Panc1 (cell line): ENCODE data around the gene G0S2. TPM values are rescaled to one million over a fixed set of nuclear protein-coding genes. Genes with fewer than 3 reads are reported as not detected.

Source experiments
- ATAC-seq: fragments of 200-7000 bp; cut with Tn5 transposase; 2 replicates; pipeline ENCODE4 v1.9.1; 2020; ENCODE audit warnings: mild to moderate bottlenecking, moderate library complexity
- BruUV-seq: library from RNA; stranded (reverse); fragments of 400-500 nt; replicated peaks from 2 replicates; lab custom pipeline; 2021; lab: Mats Ljungman, UMichigan
- CTCF ChIA-PET: fragments of 300-600 bp; sonication (Branson Sonifier 250); formaldehyde crosslinking; loops from one replicate; lab custom pipeline; 2022; ENCODE audit warnings: antibody characterized with exemption; lab: Charles Lee
- POLR2A ChIA-PET: fragments of 300-600 bp; sonication (Branson Sonifier 250); formaldehyde crosslinking; loops from one replicate; lab custom pipeline; 2022; ENCODE audit warnings: antibody characterized with exemption; lab: Charles Lee
- DNase-seq: peaks from one replicate; pipeline ENCODE4 v3.0.0-alpha.2; 2010; ENCODE audit warnings: low read depth, low spot score
- H3K27ac ChIP-seq: 2 replicates; pipeline ENCODE4 v1.5.1; 2011; ENCODE audit warnings: mild to moderate bottlenecking, low read length, inconsistent platforms
- H3K27me3 ChIP-seq: fragments of 200-500 bp; sonication (Bioruptor generic); 2 replicates; pipeline ENCODE4 v1.6.0; 2014; ENCODE audit warnings: low read length, inconsistent platforms; ENCODE audit not compliant: control insufficient read depth, insufficient read depth
- H3K36me3 ChIP-seq: fragments of 200-500 bp; sonication (Bioruptor generic); 2 replicates; pipeline ENCODE4 v1.5.1; 2014; ENCODE audit warnings: inconsistent platforms, mild to moderate bottlenecking, low read length, moderate library complexity; ENCODE audit not compliant: control insufficient read depth, insufficient read depth
- H3K4me1 ChIP-seq: 2 replicates; pipeline ENCODE4 v1.5.1; 2011; ENCODE audit warnings: inconsistent platforms, mild to moderate bottlenecking, low read length, moderate library complexity; ENCODE audit not compliant: control insufficient read depth, insufficient read depth
- H3K4me3 ChIP-seq, 2 experiments: 2 replicates each; pipeline ENCODE4 v1.5.1; 2011 to 2012; ENCODE audit warnings: low read depth in 2 of 2, low read length in 2 of 2, mild to moderate bottlenecking in 2 of 2, inconsistent platforms in 1 of 2, moderate library complexity in 1 of 2
- H3K9me3 ChIP-seq: fragments of 200-500 bp; sonication (Bioruptor generic); 2 replicates; pipeline ENCODE4 v1.5.1; 2014; ENCODE audit warnings: low read depth, mild to moderate bottlenecking, inconsistent platforms, low read length, moderate library complexity; ENCODE audit not compliant: control insufficient read depth, insufficient read depth
- CTCF ChIP-seq: fragments of 450-650 bp; IDR thresholded peaks from 2 replicates; pipeline ENCODE4 v1.5.1; 2017; ENCODE audit warnings: mild to moderate bottlenecking
- POLR2AphosphoS5 ChIP-seq: IDR thresholded peaks from 2 replicates; pipeline ENCODE4 v1.6.1; 2012; ENCODE audit warnings: mild to moderate bottlenecking, low read depth, low read length, moderate library complexity
- REST ChIP-seq, 2 experiments: IDR thresholded peaks; 2 replicates each; pipeline ENCODE4 v1.6.1; 2011 to 2012; ENCODE audit warnings: low read depth in 2 of 2, control low read depth in 1 of 2, low read length in 1 of 2, mild to moderate bottlenecking in 1 of 2, moderate library complexity in 1 of 2; ENCODE audit not compliant: insufficient read depth in 1 of 2
- SIN3A ChIP-seq: IDR thresholded peaks from 2 replicates; pipeline ENCODE4 v1.6.1; 2012; ENCODE audit warnings: low read depth, mild to moderate bottlenecking, low read length, moderate library complexity, borderline replicate concordance; ENCODE audit not compliant: insufficient read depth
- TCF7L2 ChIP-seq: IDR thresholded peaks from 2 replicates; pipeline ENCODE4 v1.6.1; 2011; ENCODE audit warnings: mild to moderate bottlenecking, low read depth, low read length, inconsistent platforms
- in situ Hi-C: cut with HindIII; loops from 2 replicates; pipeline ENCODE4 v1.10.0; 2016; ENCODE audit warnings: low sequenced_read_pairs, low pct_unique_long_range_greater_than_20kb
- intact Hi-C: fragments of 100-400 bp; cut with micrococcal nuclease; formaldehyde crosslinking; loops from one replicate; pipeline ENCODE4 v1.10.0; 2022; ENCODE audit not compliant: unreplicated experiment
- total RNA-seq: library from RNA; stranded (reverse); gene quantifications from one replicate; pipeline ENCODE4 v1.2.1, GENCODE V29; 2021; ENCODE audit not compliant: unreplicated experiment

Gene G0S2
- total RNA-seq, 1 experiment from 2014 or later: 2.5 TPM

- Histone ChIP-seq H3K27ac (no peak overlapping the region), H3K27me3 (no peaks in the 10 kb centered on the region; the same call in 1 of the 2 replicates), H3K4me3 (no peak overlapping the region), H3K36me3 (no peaks in the 10 kb centered on the region), H3K9me3 (no peaks in the 10 kb centered on the region), H3K4me1 (no peaks in the 10 kb centered on the region)
- no peak for TF ChIP-seq CTCF
- no peak for TF ChIP-seq REST (IDR thresholded peaks at IDR 0.05; ENCODE audit: insufficient read depth in 1 of 2, low read depth in 2 of 2, low read length in 1 of 2)
- TF ChIP-seq TCF7L2: no peak
- DNase-seq (no peak), ATAC-seq (no peak)
- BruUV-seq: no TSS peak
- ChIA-PET POLR2A (no interaction called here), CTCF (interaction anchor here (0.6 kb wide), 1 partner anchor 96 kb away, joined by 7 read pairs; no protein-coding TSS in a partner anchor)
- intact Hi-C loops (no loop called here), in situ Hi-C loops (no loop called here)
Measured at GRCh38 chr1:209688746-209689234, 13.6 kb downstream of the G0S2 start.

- POLR2A ChIA-PET: no interaction called here
- CTCF ChIA-PET: interaction anchor here (0.6 kb wide), 1 partner anchor 97 kb away, joined by 7 read pairs; no protein-coding TSS in a partner anchor
- ATAC-seq (no peak), DNase-seq (no peak)
- H3K9me3 ChIP-seq: no peaks in the 10 kb centered on the region
- H3K4me1 ChIP-seq: no peaks in the 10 kb centered on the region
- intact Hi-C loops (no loop called here), in situ Hi-C loops (no loop called here)
- H3K27me3 ChIP-seq: no peaks in the 10 kb centered on the region; the same call in 1 of the 2 replicates
- no peak for TF ChIP-seq CTCF
- TF ChIP-seq POLR2AphosphoS5: no peak
- TF ChIP-seq REST (IDR thresholded peaks at IDR 0.05; ENCODE audit: insufficient read depth in 1 of 2, low read depth in 2 of 2, low read length in 1 of 2): no peak
- no peak for TF ChIP-seq SIN3A
- TF ChIP-seq TCF7L2: no peak
- no peak overlapping the region for H3K27ac ChIP-seq
- no peaks in the 10 kb centered on the region for H3K36me3 ChIP-seq
- BruUV-seq: no TSS peak
- no peak overlapping the region for H3K4me3 ChIP-seq
Measured at GRCh38 chr1:209689477-209689876, 14.3 kb downstream of the G0S2 start.
